Measurements from ENCODE around the gene MED25. TPM values are rescaled to one million over a fixed set of nuclear protein-coding genes. Genes with fewer than 3 reads are reported as not detected.

MED25 gene
- total and polyA plus RNA-seq, 2 of the 8 experiments (the other 6 are each of a cell fraction or from before 2014, with no cell fraction given): 21.6 to 71.4 TPM

GRCh38 chr19:49818649-49819370, 721 bp downstream of the MED25 start (continued):
- no peak for TF ChIP-seq ZNF274 (IDR thresholded peaks at IDR 0.05; ENCODE audit: borderline replicate concordance, extremely low read depth, low read length)
- no peak for TF ChIP-seq POU5F1 (IDR thresholded peaks at IDR 0.05; ENCODE audit: low read depth, low read length)
- no peak for TF ChIP-seq MAFK (IDR thresholded peaks at IDR 0.05; ENCODE audit: low read depth, low read length)
- TF ChIP-seq CHD1 (IDR thresholded peaks at IDR 0.05; ENCODE audit: low read depth, low read length): no peak
- no peak for TF ChIP-seq JUND (IDR thresholded peaks at IDR 0.05; ENCODE audit: low read length)
- TF ChIP-seq SIRT6 (IDR thresholded peaks at IDR 0.05; ENCODE audit: low read length): no peak
- TF ChIP-seq ATF3 (IDR thresholded peaks at IDR 0.05; ENCODE audit: insufficient read depth, low read depth, low read length): no peak
- no peak for TF ChIP-seq CHD2 (IDR thresholded peaks at IDR 0.05; ENCODE audit: low read length)
- no peak for TF ChIP-seq BRCA1 (IDR thresholded peaks at IDR 0.05; ENCODE audit: low read depth, low read length)
- no peak for TF ChIP-seq SIN3A (conservative IDR thresholded peaks at IDR 0.05 in 1 of 2, IDR thresholded peaks at IDR 0.05 in 1 of 2; ENCODE audit: low read depth in 1 of 2, low read length in 2 of 2)
